Stimulated activated CD4-positive, alpha-beta T cell treated with anti-CD3 and anti-CD28 coated beads, Interleukin-4, amount 100 ng/mL, for 1 hour (primary cell): ENCODE results near the gene VWF.

Experiments
- DNase-seq: peaks from one replicate; pipeline ENCODE4 v3.0.0-alpha.2; 2020

The VWF gene

GRCh38 chr12:5944688-5945070 is 179.8 kb downstream of the VWF start:
- no peak for DNase-seq

- no peak for DNase-seq
These were observed 180.4 kb downstream of the VWF start for GRCh38 chr12:5944053-5944452.

GRCh38 chr12:5941907-5942306 is 182.6 kb downstream of the VWF start:
- no peak for DNase-seq

- DNase-seq = no peak
These were observed 196.5 kb downstream of the VWF start for GRCh38 chr12:5927732-5928516.

- no peak for DNase-seq
These were observed 198.8 kb downstream of the VWF start for GRCh38 chr12:5925646-5926045.

- DNase-seq = no peak
These were observed 200.1 kb downstream of the VWF start for GRCh38 chr12:5924342-5924741.

- DNase-seq = no peak
These were observed 200.7 kb downstream of the VWF start for GRCh38 chr12:5923751-5924150.

GRCh38 chr12:5923043-5923605 is 201.3 kb downstream of the VWF start:
- DNase-seq = no peak

- DNase-seq = no peak
These were observed 202.2 kb downstream of the VWF start for GRCh38 chr12:5921966-5922899.

GRCh38 chr12:5921027-5921909 is 203.2 kb downstream of the VWF start:
- no peak for DNase-seq

- DNase-seq = no peak
These were observed 207.6 kb downstream of the VWF start for GRCh38 chr12:5916785-5917290.

GRCh38 chr12:5915511-5915910 is 209.0 kb downstream of the VWF start:
- DNase-seq = no peak

- no peak for DNase-seq
These were observed 209.9 kb downstream of the VWF start for GRCh38 chr12:5914387-5915149.

- no peak for DNase-seq
These were observed 211.1 kb downstream of the VWF start for GRCh38 chr12:5913387-5913786.

GRCh38 chr12:5912437-5913334 is 211.8 kb downstream of the VWF start:
- no peak for DNase-seq

- DNase-seq = no peak
These were observed 212.5 kb downstream of the VWF start for GRCh38 chr12:5912011-5912410.

GRCh38 chr12:5910790-5911548 is 213.5 kb downstream of the VWF start:
- no peak for DNase-seq

GRCh38 chr12:5909560-5909959 is 214.9 kb downstream of the VWF start:
- no peak for DNase-seq

GRCh38 chr12:5908251-5908650 is 216.2 kb downstream of the VWF start:
- DNase-seq = no peak

GRCh38 chr12:5907807-5908206 is 216.7 kb downstream of the VWF start:
- no peak for DNase-seq
